ENCODE measurements around the gene SLC46A1.

Gene SLC46A1

DNA sequence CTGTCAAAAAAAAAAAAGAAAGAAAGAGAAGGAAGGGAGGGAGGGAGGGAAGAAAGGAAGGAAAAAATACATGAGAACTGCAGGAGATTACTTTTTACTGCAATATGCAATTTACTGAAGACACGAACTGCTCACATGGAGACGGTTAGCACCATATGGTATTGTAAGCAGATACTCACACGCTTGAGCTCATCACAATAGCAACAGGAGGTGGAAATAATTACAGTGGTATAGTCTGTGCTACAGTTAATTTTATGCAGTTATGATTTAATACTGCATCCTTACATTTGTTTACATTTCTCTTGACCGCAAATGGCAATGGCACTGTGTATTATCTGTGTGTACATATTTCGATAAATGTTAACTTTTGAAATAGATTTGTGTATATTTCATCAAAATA, 21.4 kb upstream of the SLC46A1 start:
- H3K79me1 ChIP-seq (ENCODE audit: low read length) = no peaks in the 10 kb centered on the region
- H3K14ac ChIP-seq (ENCODE audit: low read length) = no peak overlapping the region
- no peak overlapping the region for H4K12ac ChIP-seq (ENCODE audit: low read depth, low read length)
- no peaks in the 10 kb centered on the region for H3K4me1 ChIP-seq (ENCODE audit: control insufficient read depth in 1 of 2, insufficient read depth in 2 of 2, low read length in 2 of 2)
- H3K9me3 ChIP-seq (ENCODE audit: insufficient read depth, low read depth, low read length) = peaks cover 2% of the 10 kb centered on the region
- WGBS (ENCODE audit: extremely low coverage, insufficient coverage, insufficient read length) = no CpG with 5 or more reads among the region's 5 CpGs
- no peak overlapping the region for H2BK5ac ChIP-seq (ENCODE audit: low read depth, low read length, poor library complexity)
- no peak overlapping the region for H4K91ac ChIP-seq (ENCODE audit: low read depth, low read length)
- no peaks in the 10 kb centered on the region for H3K79me2 ChIP-seq (ENCODE audit: control insufficient read depth, insufficient read depth, low read length, poor library complexity)
- no peak overlapping the region for H3K18ac ChIP-seq (ENCODE audit: low read length)
- no peak overlapping the region for H2BK120ac ChIP-seq (ENCODE audit: insufficient read depth, low read length, poor library complexity)
- H2AFZ ChIP-seq (ENCODE audit: insufficient read depth, low read length, poor library complexity) = no peak overlapping the region
- no peak overlapping the region for H3K4me3 ChIP-seq (ENCODE audit: low read depth, low read length)
- no peak overlapping the region for H3K4ac ChIP-seq (ENCODE audit: low read depth, low read length)
- DNase-seq = no peak
- H3K27me3 ChIP-seq (ENCODE audit: insufficient read depth, low read length) = no peaks in the 10 kb centered on the region
- H3K36me3 ChIP-seq (ENCODE audit: control insufficient read depth in 1 of 2, insufficient read depth in 2 of 2, low read length in 2 of 2) = no peaks in the 10 kb centered on the region
- no peak overlapping the region for H3K4me2 ChIP-seq (ENCODE audit: low read length)
- H3K27ac ChIP-seq (ENCODE audit: low read depth, low read length) = no peak overlapping the region
- H4K8ac ChIP-seq (ENCODE audit: low read depth, low read length) = no peak overlapping the region
- no peak overlapping the region for H2AK5ac ChIP-seq (ENCODE audit: low read length)
- H3K23ac ChIP-seq (ENCODE audit: low read length) = no peak overlapping the region
- no peak overlapping the region for H2BK12ac ChIP-seq (ENCODE audit: low read length)
- no peak overlapping the region for H3K9ac ChIP-seq (ENCODE audit: low read length)

- no peak overlapping the region for H4K8ac ChIP-seq (ENCODE audit: low read depth, low read length)
- no peak overlapping the region for H3K4me2 ChIP-seq (ENCODE audit: low read length)
- WGBS (ENCODE audit: extremely low coverage, insufficient coverage, insufficient read length) = no CpG with 5 or more reads among the region's 9 CpGs
- no peak overlapping the region for H2BK120ac ChIP-seq (ENCODE audit: insufficient read depth, low read length, poor library complexity)
- H2BK12ac ChIP-seq (ENCODE audit: low read length) = no peak overlapping the region
- no peak overlapping the region for H4K91ac ChIP-seq (ENCODE audit: low read depth, low read length)
- H3K79me1 ChIP-seq (ENCODE audit: low read length) = no peaks in the 10 kb centered on the region
- peak in 1 of 2 donors; percentile 41 for DNase-seq
- no peak overlapping the region for H3K14ac ChIP-seq (ENCODE audit: low read length)
- H3K4ac ChIP-seq (ENCODE audit: low read depth, low read length) = no peak overlapping the region
- no peak overlapping the region for H2AK5ac ChIP-seq (ENCODE audit: low read length)
- no peaks in the 10 kb centered on the region for H3K79me2 ChIP-seq (ENCODE audit: control insufficient read depth, insufficient read depth, low read length, poor library complexity)
- no peaks in the 10 kb centered on the region for H3K36me3 ChIP-seq (ENCODE audit: control insufficient read depth in 1 of 2, insufficient read depth in 2 of 2, low read length in 2 of 2)
- H3K9ac ChIP-seq (ENCODE audit: low read length) = no peak overlapping the region
- no peak overlapping the region for H3K23ac ChIP-seq (ENCODE audit: low read length)
- H2BK5ac ChIP-seq (ENCODE audit: low read depth, low read length, poor library complexity) = no peak overlapping the region
- peaks cover 2% of the 10 kb centered on the region for H3K9me3 ChIP-seq (ENCODE audit: insufficient read depth, low read depth, low read length)
- H3K4me1 ChIP-seq (ENCODE audit: control insufficient read depth in 1 of 2, insufficient read depth in 2 of 2, low read length in 2 of 2) = no peaks in the 10 kb centered on the region
- no peak overlapping the region for H2AFZ ChIP-seq (ENCODE audit: insufficient read depth, low read length, poor library complexity)
- no peaks in the 10 kb centered on the region for H3K27me3 ChIP-seq (ENCODE audit: insufficient read depth, low read length)
- H3K4me3 ChIP-seq (ENCODE audit: low read depth, low read length) = no peak overlapping the region
- H3K27ac ChIP-seq (ENCODE audit: low read depth, low read length) = no peak overlapping the region
- H4K12ac ChIP-seq (ENCODE audit: low read depth, low read length) = no peak overlapping the region
- H3K18ac ChIP-seq (ENCODE audit: low read length) = no peak overlapping the region
Observed at GRCh38 chr17:28426081-28426519, 20.1 kb upstream of the SLC46A1 start.

DNA sequence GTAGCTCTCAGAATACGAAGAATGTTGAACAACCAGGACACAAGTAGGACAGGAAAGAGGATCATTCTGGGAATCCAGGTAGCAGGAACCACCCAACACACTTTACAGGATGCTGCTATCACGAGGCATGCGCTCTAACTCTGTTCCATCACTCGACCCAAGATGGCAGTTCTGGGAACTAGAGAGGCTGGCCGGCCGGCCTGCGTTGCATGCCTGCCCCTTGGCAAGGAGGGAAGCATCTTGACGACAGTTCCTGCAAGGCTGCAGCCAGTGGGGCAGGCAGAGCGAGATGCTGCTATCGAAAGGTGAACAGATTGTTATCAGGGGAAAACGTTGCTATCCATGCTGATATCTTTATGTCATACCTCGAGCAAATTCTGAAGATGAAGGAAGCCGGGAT, 19.2 kb upstream of the SLC46A1 start:
- Histone ChIP-seq H3K23ac (ENCODE audit: low read length) (no peak overlapping the region), H2AK5ac (ENCODE audit: low read length) (no peak overlapping the region), H3K4me1 (ENCODE audit: control insufficient read depth in 1 of 2, insufficient read depth in 2 of 2, low read length in 2 of 2) (no peaks in the 10 kb centered on the region), H3K79me1 (ENCODE audit: low read length) (no peaks in the 10 kb centered on the region), H4K8ac (ENCODE audit: low read depth, low read length) (no peak overlapping the region), H3K79me2 (ENCODE audit: control insufficient read depth, insufficient read depth, low read length, poor library complexity) (no peaks in the 10 kb centered on the region), H3K4me2 (ENCODE audit: low read length) (no peak overlapping the region), H3K18ac (ENCODE audit: low read length) (no peak overlapping the region), H3K27ac (ENCODE audit: low read depth, low read length) (no peak overlapping the region), H3K4ac (ENCODE audit: low read depth, low read length) (no peak overlapping the region), H3K36me3 (ENCODE audit: control insufficient read depth in 1 of 2, insufficient read depth in 2 of 2, low read length in 2 of 2) (no peaks in the 10 kb centered on the region), H4K91ac (ENCODE audit: low read depth, low read length) (no peak overlapping the region), H4K12ac (ENCODE audit: low read depth, low read length) (no peak overlapping the region), H3K14ac (ENCODE audit: low read length) (no peak overlapping the region), H2BK12ac (ENCODE audit: low read length) (no peak overlapping the region), H2BK5ac (ENCODE audit: low read depth, low read length, poor library complexity) (no peak overlapping the region), H3K9me3 (ENCODE audit: insufficient read depth, low read depth, low read length) (peaks cover 2% of the 10 kb centered on the region), H2BK120ac (ENCODE audit: insufficient read depth, low read length, poor library complexity) (no peak overlapping the region), H2AFZ (ENCODE audit: insufficient read depth, low read length, poor library complexity) (no peak overlapping the region), H3K9ac (ENCODE audit: low read length) (no peak overlapping the region), H3K4me3 (ENCODE audit: low read depth, low read length) (no peak overlapping the region), H3K27me3 (ENCODE audit: insufficient read depth, low read length) (no peaks in the 10 kb centered on the region)
- no CpG with 5 or more reads among the region's 13 CpGs for WGBS (ENCODE audit: extremely low coverage, insufficient coverage, insufficient read length)
- no peak for DNase-seq

GRCh38 chr17:28421787-28422305, 15.8 kb upstream of the SLC46A1 start:
- no peaks in the 10 kb centered on the region for H3K4me1 ChIP-seq (ENCODE audit: control insufficient read depth in 1 of 2, insufficient read depth in 2 of 2, low read length in 2 of 2)
- H2BK5ac ChIP-seq (ENCODE audit: low read depth, low read length, poor library complexity) = no peak overlapping the region
- no peak overlapping the region for H2BK12ac ChIP-seq (ENCODE audit: low read length)
- H3K18ac ChIP-seq (ENCODE audit: low read length) = no peak overlapping the region
- no peak overlapping the region for H4K8ac ChIP-seq (ENCODE audit: low read depth, low read length)
- no peaks in the 10 kb centered on the region for H3K79me1 ChIP-seq (ENCODE audit: low read length)
- no peaks in the 10 kb centered on the region for H3K79me2 ChIP-seq (ENCODE audit: control insufficient read depth, insufficient read depth, low read length, poor library complexity)
- no peak overlapping the region for H2AK5ac ChIP-seq (ENCODE audit: low read length)
- H3K14ac ChIP-seq (ENCODE audit: low read length) = no peak overlapping the region
- H3K27ac ChIP-seq (ENCODE audit: low read depth, low read length) = no peak overlapping the region
- H3K9me3 ChIP-seq (ENCODE audit: insufficient read depth, low read depth, low read length) = peaks cover 2% of the 10 kb centered on the region
- no CpG with 5 or more reads among the region's 7 CpGs for WGBS (ENCODE audit: extremely low coverage, insufficient coverage, insufficient read length)
- H4K12ac ChIP-seq (ENCODE audit: low read depth, low read length) = no peak overlapping the region
- H2BK120ac ChIP-seq (ENCODE audit: insufficient read depth, low read length, poor library complexity) = no peak overlapping the region
- no peak overlapping the region for H2AFZ ChIP-seq (ENCODE audit: insufficient read depth, low read length, poor library complexity)
- H3K4me2 ChIP-seq (ENCODE audit: low read length) = no peak overlapping the region
- H3K36me3 ChIP-seq (ENCODE audit: control insufficient read depth in 1 of 2, insufficient read depth in 2 of 2, low read length in 2 of 2) = no peaks in the 10 kb centered on the region
- H4K91ac ChIP-seq (ENCODE audit: low read depth, low read length) = no peak overlapping the region
- H3K27me3 ChIP-seq (ENCODE audit: insufficient read depth, low read length) = no peaks in the 10 kb centered on the region
- H3K9ac ChIP-seq (ENCODE audit: low read length) = no peak overlapping the region
- no peak overlapping the region for H3K4ac ChIP-seq (ENCODE audit: low read depth, low read length)
- no peak for DNase-seq
- no peak overlapping the region for H3K23ac ChIP-seq (ENCODE audit: low read length)
- no peak overlapping the region for H3K4me3 ChIP-seq (ENCODE audit: low read depth, low read length)
